ENCODE measurements around the gene TRPC4AP.
"Not testable (repeated sequence)": the region's sequence is repeated elsewhere in the genome, so short reads cannot be mapped to it uniquely, and the experiment has no call there.

DNA sequence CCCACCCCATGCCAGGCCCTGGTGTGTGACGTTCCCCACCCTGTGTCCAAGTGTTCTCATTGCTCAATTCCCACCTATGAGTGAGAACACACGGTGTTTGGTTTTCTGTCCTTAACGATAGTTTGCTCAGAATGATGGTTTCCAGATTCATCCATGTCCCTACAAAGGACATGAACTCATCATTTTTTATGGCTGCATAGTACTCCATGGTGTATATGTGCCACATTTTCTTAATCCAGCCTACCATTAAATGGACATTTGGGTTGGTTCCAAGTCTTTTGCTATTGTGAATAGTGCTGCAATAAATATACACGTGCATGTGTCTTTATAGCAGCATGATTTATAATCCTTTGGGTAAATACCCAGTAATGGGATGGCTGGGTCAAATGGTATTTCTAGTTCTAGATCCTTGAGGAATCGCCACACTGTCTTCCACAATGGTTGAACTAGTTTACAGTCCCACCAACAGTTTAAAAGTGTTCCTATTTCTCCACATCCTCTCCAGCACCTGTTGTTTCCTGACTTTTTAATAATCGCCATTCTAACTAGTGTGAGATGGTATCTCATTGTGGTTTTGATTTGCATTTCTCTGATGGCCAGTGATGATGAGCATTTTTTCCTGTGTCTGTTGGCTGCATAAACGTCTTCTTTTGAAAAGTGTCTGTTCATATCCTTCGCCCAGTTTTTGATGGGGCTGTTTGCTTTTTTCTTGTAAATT, 21.0 kb downstream of the TRPC4AP start:
- TF ChIP-seq SUZ12 (IDR thresholded peaks at IDR 0.05; ENCODE audit: extremely low read depth, insufficient read depth, insufficient read length); ZNF274 (IDR thresholded peaks at IDR 0.05; ENCODE audit: low read depth, low read length): not testable (repeated sequence)

Data from NT2/D1 (cell line).